Measurements from ENCODE around the gene DHPS. TPM values are rescaled to one million over a fixed set of nuclear protein-coding genes. Genes with fewer than 3 reads are reported as not detected.
"Not testable (repeated sequence)": the region's sequence is repeated elsewhere in the genome, so short reads cannot be mapped to it uniquely, and the experiment has no call there.

The DHPS gene
- polyA plus RNA-seq, 12 donors: 51.6 to 79.8 (median 62.6) TPM; not detected in 1

GRCh38 chr19:12712077-12712476 is 30.4 kb upstream of the DHPS start:
- not testable (repeated sequence) for DNase-seq

DNA sequence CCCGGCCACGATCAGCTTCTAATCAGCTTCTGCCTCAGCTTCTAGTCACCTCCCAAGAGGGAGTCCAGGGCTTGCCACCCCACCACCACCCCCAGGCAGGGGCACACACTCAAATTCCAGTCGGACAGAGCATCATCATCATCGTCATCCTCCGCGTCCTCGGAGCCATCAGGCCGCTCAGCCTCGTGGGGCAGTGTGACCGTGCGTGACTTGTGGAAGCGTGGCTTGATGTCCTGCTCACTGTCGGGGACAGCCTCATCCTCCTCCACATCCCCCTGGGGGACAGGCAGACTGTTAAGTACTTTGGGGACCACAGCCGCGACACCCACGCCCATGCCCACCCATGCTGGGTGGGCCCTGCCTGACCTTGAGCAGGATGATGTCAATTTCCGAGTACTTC is 29.5 kb upstream of the DHPS start:
- no peak for DNase-seq

DNA sequence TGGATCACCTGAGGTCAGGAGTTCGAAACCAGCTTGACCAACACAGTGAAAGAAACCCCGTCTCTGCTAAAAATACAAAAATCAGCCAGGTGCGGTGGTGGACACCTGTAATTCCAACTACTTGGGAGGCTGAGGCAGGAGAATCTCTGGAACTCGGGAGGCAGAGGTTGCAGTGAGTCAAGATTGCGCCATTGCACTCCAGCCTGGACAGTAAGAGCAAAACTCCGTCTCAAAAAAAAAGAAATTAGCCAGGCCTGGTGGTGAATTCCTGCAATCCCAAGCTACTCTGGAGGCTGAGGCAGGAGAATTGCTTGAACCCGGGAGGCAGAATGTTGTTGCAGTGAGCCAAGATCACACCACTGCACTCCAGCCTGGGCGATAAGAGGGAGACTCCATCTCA is 27.0 kb upstream of the DHPS start:
- no peak for DNase-seq

DNA sequence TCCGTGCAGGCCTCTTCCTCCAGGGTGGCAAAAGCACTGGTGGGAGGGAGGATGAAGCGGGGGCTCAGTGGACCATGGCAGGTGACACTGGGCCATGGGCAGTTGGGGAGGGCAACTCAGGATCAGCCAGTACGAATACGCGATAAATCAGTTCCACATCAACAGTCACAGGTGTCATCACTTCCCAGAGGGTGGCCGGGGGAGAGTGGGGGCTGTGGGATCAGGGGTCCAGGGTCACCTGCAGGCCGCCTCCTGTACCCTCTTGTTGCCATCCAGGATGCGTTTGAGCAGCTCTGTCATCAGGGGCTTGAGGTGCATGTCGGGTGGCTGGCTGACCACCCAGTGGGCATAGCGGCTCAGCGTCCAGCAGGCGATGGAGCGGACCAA is 24.6 kb upstream of the DHPS start:
- DNase-seq: no peak

- DNase-seq: no peak
These were observed 24.1 kb upstream of the DHPS start for GRCh38 chr19:12705654-12706331.

- DNase-seq: no peak
These were observed 23.5 kb upstream of the DHPS start for GRCh38 chr19:12705169-12705568.

DNA sequence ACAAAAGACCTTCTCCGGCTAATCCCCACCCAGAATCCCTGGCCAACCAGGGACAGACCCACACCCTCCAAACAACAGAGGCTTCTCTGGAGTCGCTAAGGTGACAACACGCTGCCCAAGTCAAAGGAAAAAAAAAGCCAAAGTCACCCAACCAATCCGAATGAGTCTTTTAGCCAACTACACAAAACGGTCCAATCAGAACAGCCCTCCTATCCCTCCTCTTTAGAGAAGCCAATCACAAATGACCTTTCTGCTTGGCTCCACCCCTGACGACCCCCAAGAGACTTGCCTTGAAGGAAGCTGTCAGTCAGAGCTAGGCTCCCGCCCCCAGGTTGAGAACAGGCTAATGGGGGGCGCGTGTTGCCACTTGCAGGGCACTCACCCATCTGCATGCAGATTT is 21.4 kb upstream of the DHPS start:
- DNase-seq: peak; percentile 41

DNA sequence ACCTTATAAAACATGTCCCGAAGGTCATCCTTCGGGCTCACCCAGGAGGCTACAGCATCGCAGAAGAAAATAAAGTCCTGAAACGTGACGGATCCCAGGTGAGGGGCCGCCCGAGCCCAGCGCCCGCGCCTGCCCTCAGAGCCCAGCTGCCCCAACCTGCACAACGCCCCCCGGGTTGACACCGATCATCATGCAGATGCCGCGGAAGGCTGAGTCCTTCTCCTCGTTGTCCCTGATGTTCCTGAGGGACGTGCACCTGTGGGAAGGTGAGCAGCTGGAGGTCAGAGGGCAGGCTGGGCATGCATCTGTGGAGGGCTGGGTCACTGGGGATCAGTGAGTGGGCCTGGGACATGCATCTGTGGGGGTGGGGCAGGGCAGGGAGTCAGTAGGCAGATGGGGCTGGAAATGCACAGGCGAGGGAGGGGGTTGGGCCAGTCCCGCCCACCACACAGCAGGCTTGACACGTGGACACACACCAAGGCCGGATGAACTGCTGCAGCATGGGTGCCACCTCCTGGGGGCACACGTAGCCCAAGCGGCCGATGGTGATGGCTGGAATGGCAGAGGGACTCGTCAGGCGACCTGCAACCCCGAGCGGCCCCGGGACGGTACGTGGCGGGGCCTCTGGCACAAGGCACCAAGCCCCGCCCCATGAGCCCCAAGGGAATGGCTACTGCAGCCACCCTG is 20.1 kb upstream of the DHPS start:
- no peak for DNase-seq

DNA sequence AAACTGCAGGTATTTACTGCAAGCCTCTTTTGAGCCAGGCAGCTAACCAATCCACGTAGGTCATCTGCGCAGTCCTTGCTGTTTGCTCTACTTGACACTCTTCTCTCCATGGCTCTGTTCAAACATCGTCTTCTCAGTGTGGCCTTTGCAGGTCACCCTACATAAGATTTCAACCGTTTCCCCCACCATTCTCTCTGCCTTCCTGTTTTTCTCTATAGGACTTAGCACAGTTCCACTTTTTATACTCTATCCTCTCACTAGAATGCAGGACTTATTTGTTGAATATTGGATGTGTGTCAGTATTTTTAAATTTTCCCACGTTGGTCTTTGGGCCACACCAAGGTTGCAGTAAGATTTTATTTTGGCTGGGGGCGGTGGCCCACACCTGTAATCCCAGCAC is 16.5 kb upstream of the DHPS start:
- DNase-seq: no peak

- not testable (repeated sequence) for DNase-seq
These were observed 15.7 kb upstream of the DHPS start for GRCh38 chr19:12697425-12697824.

- DNase-seq: peak; percentile 98
These were observed 15.0 kb upstream of the DHPS start, which contains the start of gene FBXW9 for GRCh38 chr19:12696366-12697335. FBXW9 (minus strand) TSS chr19:12696631; CDS start chr19:12696581, 50 bp downstream.

- no peak for DNase-seq
These were observed 14.3 kb upstream of the DHPS start for GRCh38 chr19:12695997-12696365.

DNA sequence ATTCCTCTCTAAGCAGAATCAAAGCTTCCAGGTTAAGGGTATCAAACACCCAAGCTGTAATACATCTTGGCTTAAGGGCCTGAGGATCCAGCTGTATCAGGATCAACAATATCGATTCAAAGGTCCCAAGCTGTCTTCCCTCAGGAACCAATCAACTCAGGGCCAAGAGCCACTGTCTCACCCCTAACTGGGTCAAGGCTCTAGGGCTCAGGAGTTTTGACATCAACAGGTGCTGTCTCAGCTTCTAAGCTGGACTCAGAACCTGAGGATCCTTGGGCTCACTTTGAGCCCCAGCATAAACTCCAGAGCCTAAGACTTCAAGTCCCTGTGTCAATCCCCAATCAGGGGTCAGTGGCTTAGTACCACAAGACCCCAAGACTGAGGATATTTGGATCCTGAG is 13.8 kb upstream of the DHPS start:
- no peak for DNase-seq

DNA sequence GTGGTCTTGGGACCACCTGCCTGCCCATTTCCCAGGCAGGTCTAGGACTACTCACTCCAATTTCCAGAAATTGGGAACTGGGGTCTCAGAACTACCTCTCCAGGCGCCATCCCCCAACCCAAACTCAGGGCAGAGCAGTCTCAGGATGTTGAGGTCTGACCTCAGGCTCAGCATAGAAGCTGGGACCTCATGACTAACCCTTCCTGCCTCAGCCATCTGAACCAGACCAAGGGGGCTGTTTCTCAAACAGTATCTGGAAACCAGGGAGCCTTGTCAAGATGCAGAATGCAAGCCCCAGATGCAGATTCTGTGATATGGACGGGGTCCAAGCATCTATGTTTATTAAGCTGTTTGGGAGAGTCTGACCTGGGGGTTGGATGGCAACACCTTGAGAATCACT is 13.4 kb upstream of the DHPS start:
- no peak for DNase-seq

DNA sequence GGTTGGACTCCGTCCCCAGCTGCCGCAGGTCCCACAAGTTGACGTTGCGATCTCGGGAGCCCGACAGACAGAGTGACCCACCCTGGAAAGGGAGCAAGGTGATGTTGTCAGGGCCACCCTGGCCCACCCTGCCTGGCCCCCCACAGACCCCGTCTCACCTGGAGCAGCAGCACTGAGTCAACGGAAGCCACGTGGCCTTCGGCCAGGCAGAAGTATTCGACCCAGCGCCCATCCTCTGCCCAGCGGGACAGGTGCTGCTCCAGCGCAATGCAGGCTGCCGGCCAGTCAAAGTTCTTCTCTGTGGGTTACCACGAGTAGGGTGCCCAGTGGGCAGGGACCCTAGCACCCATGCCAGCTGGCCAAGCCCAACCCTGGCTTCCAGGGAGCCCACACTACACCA is 13.0 kb upstream of the DHPS start:
- no peak for DNase-seq

GRCh38 chr19:12692960-12693359 is 11.3 kb upstream of the DHPS start:
- DNase-seq: no peak

DNA sequence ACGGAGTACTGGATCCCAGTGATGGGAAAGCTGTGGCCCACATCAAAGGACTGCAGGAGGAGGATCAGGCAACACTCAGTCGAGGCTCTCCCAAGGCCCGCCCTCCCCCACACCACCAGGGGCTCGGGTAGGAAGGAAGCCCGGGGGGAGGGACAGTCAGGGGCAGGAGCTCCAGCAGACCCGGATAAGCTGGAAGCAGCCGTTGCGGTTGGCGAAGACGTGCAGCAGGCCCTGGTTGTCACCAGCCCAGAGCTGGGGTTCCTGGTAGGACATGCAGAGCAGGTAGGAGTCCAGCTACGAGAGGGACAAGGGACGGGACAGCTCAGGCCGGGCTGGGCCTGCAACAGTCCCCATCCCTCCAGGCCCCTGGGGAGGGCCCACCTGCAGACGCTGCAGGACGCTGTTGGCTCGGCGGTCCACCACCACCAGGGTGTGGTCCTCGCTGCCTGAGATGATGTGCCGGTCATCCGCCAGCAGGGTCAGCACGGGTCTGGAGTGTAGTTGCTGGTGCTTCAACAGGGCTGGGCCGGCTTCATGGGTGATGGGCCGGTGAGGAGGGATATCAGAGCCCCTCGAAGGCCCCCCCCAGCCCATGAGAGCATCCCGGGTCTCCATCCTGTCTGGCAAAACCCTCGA is 8.0 kb upstream of the DHPS start:
- no peak for DNase-seq

- no peak for DNase-seq
These were observed 7.3 kb upstream of the DHPS start for GRCh38 chr19:12689012-12689411.

GRCh38 chr19:12687496-12688196 is 6.0 kb upstream of the DHPS start, which contains the start of gene GNG14:
GNG14 (plus strand) TSS chr19:12687998; CDS start chr19:12688049, 51 bp downstream.
- DNase-seq: no peak

- no peak for DNase-seq
These were observed 4.2 kb upstream of the DHPS start for GRCh38 chr19:12685831-12686230.

- DNase-seq: no peak
These were observed 1.6 kb downstream of the DHPS start for GRCh38 chr19:12680034-12680433.

Measured in muscle of arm (tissue), 12 donors.